NCI-H128 (cell line): Measurements from ENCODE around the gene KDM3B.
"Not testable (repeated sequence)": the region's sequence is repeated elsewhere in the genome, so short reads cannot be mapped to it uniquely, and the experiment has no call there.

Experiments
- DNase-seq: peaks from one replicate; lab custom pipeline; 2025; ENCODE audit not compliant: unreplicated experiment; lab: John Stamatoyannopoulos, UW

The KDM3B gene

GRCh38 chr5:138350563-138350890 lies 2.0 kb upstream of the KDM3B start:
- DNase-seq: no peak

GRCh38 chr5:138351056-138351455 lies 1.4 kb upstream of the KDM3B start:
- no peak for DNase-seq

GRCh38 chr5:138351517-138351916 lies 968 bp upstream of the KDM3B start:
- DNase-seq: no peak

- no peak for DNase-seq
These were observed 456 bp downstream of the KDM3B start for GRCh38 chr5:138352722-138353559.

GRCh38 chr5:138353560-138354080 lies 1.1 kb downstream of the KDM3B start:
- no peak for DNase-seq

- DNase-seq: no peak
These were observed 1.9 kb downstream of the KDM3B start for GRCh38 chr5:138354387-138354786.

GRCh38 chr5:138354926-138355378 lies 2.5 kb downstream of the KDM3B start:
- DNase-seq: no peak

- no peak for DNase-seq
These were observed 7.1 kb downstream of the KDM3B start for GRCh38 chr5:138359621-138360020.

- no peak for DNase-seq
These were observed 8.5 kb downstream of the KDM3B start for GRCh38 chr5:138360941-138361452.

- no peak for DNase-seq
These were observed 12.1 kb downstream of the KDM3B start for GRCh38 chr5:138364576-138364975.

GRCh38 chr5:138366632-138367382 lies 14.3 kb downstream of the KDM3B start:
- no peak for DNase-seq

GRCh38 chr5:138369261-138369660 lies 16.8 kb downstream of the KDM3B start:
- no peak for DNase-seq

GRCh38 chr5:138369706-138370105 lies 17.2 kb downstream of the KDM3B start:
- no peak for DNase-seq

- no peak for DNase-seq
These were observed 18.1 kb downstream of the KDM3B start for GRCh38 chr5:138370537-138370936.

GRCh38 chr5:138371454-138371853 lies 19.0 kb downstream of the KDM3B start:
- no peak for DNase-seq

GRCh38 chr5:138372225-138372624 lies 19.7 kb downstream of the KDM3B start:
- no peak for DNase-seq

- DNase-seq: no peak
These were observed 20.2 kb downstream of the KDM3B start for GRCh38 chr5:138372653-138373052.

- DNase-seq: no peak
These were observed 29.9 kb downstream of the KDM3B start for GRCh38 chr5:138382347-138382746.

GRCh38 chr5:138385660-138386059 lies 33.2 kb downstream of the KDM3B start:
- no peak for DNase-seq

GRCh38 chr5:138386290-138386689 lies 33.8 kb downstream of the KDM3B start:
- no peak for DNase-seq

- DNase-seq: no peak
These were observed 36.8 kb downstream of the KDM3B start for GRCh38 chr5:138389332-138389731.

GRCh38 chr5:138389911-138390310 lies 37.4 kb downstream of the KDM3B start:
- not testable (repeated sequence) for DNase-seq
